K562 (cell line): Measurements from ENCODE around the gene DDX39A. TPM values are rescaled to one million over a fixed set of nuclear protein-coding genes. Genes with fewer than 3 reads are reported as not detected.

ENCODE experiments used
- ATAC-seq: fragments of 200-7000 bp; cut with Tn5 transposase; 3 replicates; pipeline ENCODE4 v1.9.1; 2020; ENCODE audit warnings: moderate library complexity
- BruUV-seq: library from RNA; stranded (reverse); fragments of 400-500 nt; replicated peaks from 2 replicates; lab custom pipeline; 2021; lab: Mats Ljungman, UMichigan
- CTCF ChIA-PET: fragments of 300-600 bp; formaldehyde crosslinking; extraction: SDS; loops from one replicate; lab custom pipeline; 2021; ENCODE audit warnings: low intra/inter-chr PET ratio; lab: Yijun Ruan, JAX
- POLR2A ChIA-PET: fragments of 300-600, 350-650 bp; sonication (Branson Sonifier 250); formaldehyde crosslinking; extraction: SDS; loops from one replicate; lab custom pipeline; 2021; ENCODE audit warnings: antibody characterized with exemption, inconsistent platforms; lab: Yijun Ruan, JAX
- DNase-seq, 4 experiments: peaks; one replicate each; pipeline versions ENCODE4 v3.0.0 to v3.0.0-alpha.2; 2011 to 2018; ENCODE audit warnings: low spot score in 3 of 4, mixed read lengths in 3 of 4; ENCODE audit errors: extremely low read depth in 1 of 4
- FAIRE-seq: peaks from 2 replicates; lab custom pipeline; 2011; peaks lifted over from hg19 to GRCh38; lab: Jason Lieb, UNC
- H2AFZ ChIP-seq: 2 replicates; pipeline ENCODE4 v1.6.0; 2011; ENCODE audit warnings: low read depth, low read length, control low read depth, inconsistent platforms
- H3K27ac ChIP-seq: fragments of 200-600 bp; 3 replicates; pipeline ENCODE4 v1.8.0; 2011; ENCODE audit warnings: low read depth, mild to moderate bottlenecking, control low read depth, inconsistent platforms, low read length, moderate library complexity, mixed read lengths; ENCODE audit errors: extremely low read depth
- H3K27me3 ChIP-seq, 2 experiments: fragments of 300-600 bp in 1 of 2; 2 replicates in 1 of 2; 3 replicates in 1 of 2; pipeline versions ENCODE4 v1.6.0 to v1.8.0; 2011; ENCODE audit warnings: inconsistent platforms in 2 of 2, low read length in 2 of 2, mild to moderate bottlenecking in 1 of 2, mixed read lengths in 1 of 2, moderate library complexity in 1 of 2; ENCODE audit not compliant: control insufficient read depth in 2 of 2, insufficient read depth in 2 of 2
- H3K36me3 ChIP-seq: fragments of 300-600 bp; 3 replicates; pipeline ENCODE4 v1.8.0; 2011; ENCODE audit warnings: mild to moderate bottlenecking, low read length, inconsistent platforms; ENCODE audit not compliant: control insufficient read depth, insufficient read depth
- H3K4me1 ChIP-seq, 2 experiments: fragments of 200-600 bp in 1 of 2; replicated peaks in 1 of 2; 2 replicates in 1 of 2; 3 replicates in 1 of 2; pipeline versions ENCODE4 v1.5.1 to v1.8.0; 2011; ENCODE audit warnings: inconsistent platforms in 2 of 2, low read length in 2 of 2, mild to moderate bottlenecking in 1 of 2, mixed read lengths in 1 of 2, moderate library complexity in 1 of 2; ENCODE audit not compliant: control insufficient read depth in 2 of 2, insufficient read depth in 2 of 2
- H3K4me2 ChIP-seq: 2 replicates; pipeline ENCODE4 v1.6.1; 2011; ENCODE audit warnings: low read length, control low read depth, inconsistent platforms, mixed read lengths; ENCODE audit not compliant: insufficient read depth
- H3K4me3 ChIP-seq: fragments of 200-600 bp; sonication (generic), shearing (Covaris generic); 2 replicates; pipeline ENCODE4 v1.5.1; 2016; ENCODE audit warnings: control low read depth, inconsistent platforms
- H3K79me2 ChIP-seq: fragments of 200-600 bp; 3 replicates; pipeline ENCODE4 v1.8.0; 2011; ENCODE audit warnings: low read length, inconsistent platforms; ENCODE audit not compliant: control insufficient read depth, insufficient read depth
- H3K9ac ChIP-seq, 2 experiments: 2 replicates each; pipeline versions ENCODE4 v1.6.0 to v1.6.1; 2011; ENCODE audit warnings: low read depth in 2 of 2, low read length in 2 of 2, control low read depth in 1 of 2, inconsistent platforms in 1 of 2, mild to moderate bottlenecking in 1 of 2, mixed read lengths in 1 of 2; ENCODE audit not compliant: insufficient read depth in 1 of 2
- H3K9me1 ChIP-seq: one replicate; pipeline ENCODE4 v1.6.0; 2011; ENCODE audit warnings: inconsistent platforms, mild to moderate bottlenecking, low read length, moderate library complexity; ENCODE audit not compliant: control insufficient read depth, insufficient read depth
- H3K9me3 ChIP-seq: replicated peaks from 2 replicates; pipeline ENCODE4 v1.5.1; 2011; ENCODE audit warnings: low read depth, low read length, inconsistent platforms; ENCODE audit not compliant: control insufficient read depth, insufficient read depth
- H4K20me1 ChIP-seq: replicated peaks from 2 replicates; pipeline ENCODE4 v1.6.1; 2011; ENCODE audit warnings: low read length, inconsistent platforms, mixed read lengths; ENCODE audit not compliant: control insufficient read depth, insufficient read depth
- CBFA2T2 ChIP-seq: fragments of 450-650 bp; conservative IDR thresholded peaks from 2 replicates; pipeline ENCODE4 v1.6.1; 2017; ENCODE audit warnings: mild to moderate bottlenecking
- DPF2 ChIP-seq: fragments of 450-650 bp; IDR thresholded peaks from 2 replicates; pipeline ENCODE4 v1.6.1; 2016
- GATAD2A ChIP-seq: fragments of 450-650 bp; IDR thresholded peaks from 2 replicates; pipeline ENCODE4 v1.6.1; 2017
- NCOR1 ChIP-seq: fragments of 450-650 bp; IDR thresholded peaks from 2 replicates; pipeline ENCODE4 v1.6.1; 2016; ENCODE audit warnings: mild to moderate bottlenecking, moderate library complexity
- NR2C2 ChIP-seq, 2 experiments: fragments of 200-800 bp in 1 of 2; sonication (Bioruptor generic) in 1 of 2; sonication (generic) in 1 of 2; formaldehyde crosslinking in 1 of 2; IDR thresholded peaks; 2 replicates each; pipeline versions ENCODE4 v1.6.1 to v1.8.0; 2016 to 2022; ENCODE audit warnings: mild to moderate bottlenecking in 1 of 2, missing compliant biosample characterization in 1 of 2, missing genetic modification characterization in 1 of 2, missing genetic modification reagents in 1 of 2
- RBBP5 ChIP-seq: fragments of 200-600 bp; sonication (generic); IDR thresholded peaks from 2 replicates; pipeline ENCODE4 v1.6.1; 2012; ENCODE audit warnings: borderline replicate concordance, mild to moderate bottlenecking, low read length, control low read depth, inconsistent platforms; ENCODE audit not compliant: insufficient read depth, poor library complexity, severe bottlenecking
- TOE1 ChIP-seq, 2 experiments: fragments of 450-650 bp in 1 of 2; sonication (generic) in 1 of 2; formaldehyde crosslinking in 1 of 2; IDR thresholded peaks; 2 replicates each; pipeline versions ENCODE4 v1.7.1 to v1.8.0; 2016 to 2022; ENCODE audit warnings: borderline replicate concordance in 2 of 2, mild to moderate bottlenecking in 2 of 2, antibody characterized with exemption in 1 of 2, inconsistent platforms in 1 of 2, low read depth in 1 of 2, missing genetic modification reagents in 1 of 2, moderate library complexity in 1 of 2
- XRCC4 ChIP-seq: IDR thresholded peaks from one replicate; pipeline ENCODE4 v1.6.1; 2011; ENCODE audit not compliant: insufficient read depth, insufficient read length; ENCODE audit errors: extremely low read depth
- ZNF586 ChIP-seq: fragments of 450-650 bp; formaldehyde crosslinking; conservative IDR thresholded peaks from 2 replicates; pipeline ENCODE4 v1.4.0; 2020; ENCODE audit warnings: mild to moderate bottlenecking, moderate library complexity
- WGBS: fragments of 100-300 bp; shearing (Covaris generic); methylation state at CpG from one replicate; pipeline ENCODE4 v1.1.6; 2016; ENCODE audit warnings: low coverage, mixed read lengths; ENCODE audit not compliant: insufficient coverage; ENCODE audit errors: missing lambda C conversion rate; 5-methylcytosine and 5-hydroxymethylcytosine counted together
- in situ Hi-C: fragments of 300-500 bp; cut with MboI; formaldehyde crosslinking; loops from 4 replicates; pipeline ENCODE4 v1.15.0; 2018; ENCODE audit warnings: inconsistent platforms, mixed read lengths
- intact Hi-C: fragments of 100-400 bp; cut with micrococcal nuclease; formaldehyde crosslinking; loops from 2 replicates; pipeline ENCODE4 v1.14.2; 2022
- polyA plus RNA-seq, 8 experiments: library from polyadenylated mRNA; depleted of rRNA in 4 of 8; stranded (reverse) in 5 of 8; unstranded in 3 of 8; fragments of >200 nt; fragmentation: Nextera tagmentation in 2 of 8; fragmentation: Illumina TruSeq in 1 of 8; extraction: Ambion mirVana in 2 of 8; extraction: Trizol in 1 of 8; gene quantifications; 2 replicates each; pipeline versions ENCODE4 v1.2.1 to v1.2.3, GENCODE V29; 2011 to 2014; ENCODE audit warnings: inconsistent platforms in 1 of 8, missing spikeins in 1 of 8
- total RNA-seq, 7 experiments: library from RNA; depleted of rRNA in 6 of 7; stranded (reverse); fragments of >200 nt in 6 of 7; fragmentation: Illumina TruSeq in 2 of 7; extraction: Trizol in 2 of 7; gene quantifications; 2 replicates each; pipeline versions ENCODE4 v1.2.1 to v1.2.3, GENCODE V29; 2011 to 2021; ENCODE audit warnings: low replicate concordance in 1 of 7
- TF ChIP-seq, protein P1 (sequence below): fragments of 250-450 bp; sonication (Bioruptor Pico); IDR thresholded peaks from 2 replicates; pipeline ENCODE4 v1.8.0; 2022; ENCODE audit warnings: inconsistent platforms
- TF ChIP-seq, protein P2 (sequence below): fragments of 450-650 bp; IDR thresholded peaks from 2 replicates; pipeline ENCODE4 v1.6.1; 2016; ENCODE audit warnings: mild to moderate bottlenecking
- TF ChIP-seq, protein P3 (sequence below): fragments of 250-450 bp; sonication (Bioruptor Pico); IDR thresholded peaks from 2 replicates; pipeline ENCODE4 v1.4.0; 2020; ENCODE audit warnings: mild to moderate bottlenecking, moderate library complexity, borderline replicate concordance

Gene DDX39A
- total and polyA plus RNA-seq, 9 of the 15 experiments (the other 6 are each of a cell fraction or from before 2014, with no cell fraction given), result 90.3 to 250 (median 188) TPM

DNA sequence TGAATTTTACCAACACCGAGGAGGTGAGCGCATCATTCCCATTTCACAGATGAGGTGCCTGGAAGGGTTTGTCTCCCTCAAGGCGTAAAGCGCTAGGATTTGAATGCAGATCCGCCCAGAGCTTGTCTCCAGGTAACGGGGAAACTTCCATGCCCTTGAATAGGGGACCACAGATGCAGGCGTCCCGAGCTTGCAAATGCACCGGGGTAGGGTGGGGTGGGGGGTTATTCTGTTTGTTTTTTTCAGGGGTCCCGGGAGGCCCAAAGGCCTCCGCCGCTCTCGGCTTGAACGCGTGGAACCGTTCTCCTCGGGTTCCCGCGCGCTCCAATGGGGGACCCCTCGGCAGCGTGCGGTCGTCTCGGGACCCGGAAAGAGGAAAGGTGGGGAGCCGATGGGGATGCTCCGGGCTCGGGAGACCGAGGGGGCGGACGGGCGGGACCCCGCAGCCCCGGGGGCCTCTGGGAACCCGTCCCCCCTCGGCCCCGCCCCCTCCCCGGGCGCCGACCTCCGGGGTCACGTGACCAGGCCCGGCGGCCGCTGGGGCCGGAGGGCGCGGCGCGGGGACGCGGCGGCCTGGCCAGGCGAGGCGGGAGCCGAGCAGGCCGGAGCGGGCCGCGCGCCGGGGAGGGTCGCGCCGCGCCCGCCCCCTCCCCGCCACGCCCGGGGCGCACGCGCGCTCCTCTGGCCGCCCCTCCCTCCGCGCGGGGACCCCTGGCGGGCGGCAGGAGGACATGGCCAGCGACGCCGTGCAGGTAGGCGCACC, 13.8 kb upstream of the DDX39A start, which contains the start of gene PKN1:
PKN1 (plus strand) TSS at position 516 of the 763 bp plus-strand sequence; CDS start at position 732, 216 bp downstream.
- Histone ChIP-seq H3K36me3 (peaks cover 14% of the 10 kb centered on the region; the same call in 2 of the 3 replicates), H3K4me3 (peak within 1 kb of the TSS; percentile 81), H3K4me1 (peaks cover 17 to 44% of the 10 kb centered on the region in 2 experiments; a peak in 4 of 5 replicates), H3K79me2 (peaks cover 43% of the 10 kb centered on the region), H3K9me1 (no peaks in the 10 kb centered on the region), H2AFZ (peak within 1 kb of the TSS; percentile 88), H3K9me3 (no peaks in the 10 kb centered on the region), H3K4me2 (peak within 1 kb of the TSS; percentile 89), H4K20me1 (no peaks in the 10 kb centered on the region; the same call in 1 of the 2 replicates), H3K9ac (peak within 1 kb of the TSS; percentile 76 to 94), H3K27me3 (no peaks in the 10 kb centered on the region), H3K27ac (peak within 1 kb of the TSS; percentile 83)
- peak; percentile 78 to 95 (median 92) for DNase-seq
- WGBS, result 7% methylated on average over 35 of the region's 85 CpGs
- ATAC-seq, result peak; percentile 66
- CTCF ChIA-PET, result interaction anchor here (2.0 kb wide), 1 partner anchor 54 kb away, joined by 10 read pairs; no protein-coding TSS in a partner anchor
- POLR2A ChIA-PET, result interaction anchor here (0.6 to 0.7 kb wide), 2 partner anchors 35 to 171 kb away, joined by 3 read pairs; no protein-coding TSS in a partner anchor
- in situ Hi-C loops, result no loop called here
- intact Hi-C loops, result loop anchor here (5.0 to 10.0 kb wide), 2 partner anchors 34 to 122 kb away; no protein-coding TSS in a partner anchor
- FAIRE-seq, result peak; percentile 78
- no TSS peak for BruUV-seq
- 0 out of 2 replicates have a peak, but pooled peaks have one; percentile 22 for TF ChIP-seq CBFA2T2
- TF ChIP-seq NCOR1, result no peak
- peak; percentile 22 for TF ChIP-seq RBBP5
- TF ChIP-seq, protein P1, sequence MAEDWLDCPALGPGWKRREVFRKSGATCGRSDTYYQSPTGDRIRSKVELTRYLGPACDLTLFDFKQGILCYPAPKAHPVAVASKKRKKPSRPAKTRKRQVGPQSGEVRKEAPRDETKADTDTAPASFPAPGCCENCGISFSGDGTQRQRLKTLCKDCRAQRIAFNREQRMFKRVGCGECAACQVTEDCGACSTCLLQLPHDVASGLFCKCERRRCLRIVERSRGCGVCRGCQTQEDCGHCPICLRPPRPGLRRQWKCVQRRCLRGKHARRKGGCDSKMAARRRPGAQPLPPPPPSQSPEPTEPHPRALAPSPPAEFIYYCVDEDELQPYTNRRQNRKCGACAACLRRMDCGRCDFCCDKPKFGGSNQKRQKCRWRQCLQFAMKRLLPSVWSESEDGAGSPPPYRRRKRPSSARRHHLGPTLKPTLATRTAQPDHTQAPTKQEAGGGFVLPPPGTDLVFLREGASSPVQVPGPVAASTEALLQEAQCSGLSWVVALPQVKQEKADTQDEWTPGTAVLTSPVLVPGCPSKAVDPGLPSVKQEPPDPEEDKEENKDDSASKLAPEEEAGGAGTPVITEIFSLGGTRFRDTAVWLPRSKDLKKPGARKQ, result no peak
- TF ChIP-seq XRCC4, result no peak
- TF ChIP-seq, protein P2, sequence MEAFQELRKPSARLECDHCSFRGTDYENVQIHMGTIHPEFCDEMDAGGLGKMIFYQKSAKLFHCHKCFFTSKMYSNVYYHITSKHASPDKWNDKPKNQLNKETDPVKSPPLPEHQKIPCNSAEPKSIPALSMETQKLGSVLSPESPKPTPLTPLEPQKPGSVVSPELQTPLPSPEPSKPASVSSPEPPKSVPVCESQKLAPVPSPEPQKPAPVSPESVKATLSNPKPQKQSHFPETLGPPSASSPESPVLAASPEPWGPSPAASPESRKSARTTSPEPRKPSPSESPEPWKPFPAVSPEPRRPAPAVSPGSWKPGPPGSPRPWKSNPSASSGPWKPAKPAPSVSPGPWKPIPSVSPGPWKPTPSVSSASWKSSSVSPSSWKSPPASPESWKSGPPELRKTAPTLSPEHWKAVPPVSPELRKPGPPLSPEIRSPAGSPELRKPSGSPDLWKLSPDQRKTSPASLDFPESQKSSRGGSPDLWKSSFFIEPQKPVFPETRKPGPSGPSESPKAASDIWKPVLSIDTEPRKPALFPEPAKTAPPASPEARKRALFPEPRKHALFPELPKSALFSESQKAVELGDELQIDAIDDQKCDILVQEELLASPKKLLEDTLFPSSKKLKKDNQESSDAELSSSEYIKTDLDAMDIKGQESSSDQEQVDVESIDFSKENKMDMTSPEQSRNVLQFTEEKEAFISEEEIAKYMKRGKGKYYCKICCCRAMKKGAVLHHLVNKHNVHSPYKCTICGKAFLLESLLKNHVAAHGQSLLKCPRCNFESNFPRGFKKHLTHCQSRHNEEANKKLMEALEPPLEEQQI, result no peak
- TF ChIP-seq NR2C2 (CRISPR knock-in tag; IDR thresholded peaks at IDR 0.05), result no peak
- peak; percentile 87 for TF ChIP-seq NR2C2 (tag; IDR thresholded peaks at IDR 0.05)
- TF ChIP-seq GATAD2A, result peak; percentile 13; the same call in 1 of the 2 replicates
- TF ChIP-seq, protein P3, sequence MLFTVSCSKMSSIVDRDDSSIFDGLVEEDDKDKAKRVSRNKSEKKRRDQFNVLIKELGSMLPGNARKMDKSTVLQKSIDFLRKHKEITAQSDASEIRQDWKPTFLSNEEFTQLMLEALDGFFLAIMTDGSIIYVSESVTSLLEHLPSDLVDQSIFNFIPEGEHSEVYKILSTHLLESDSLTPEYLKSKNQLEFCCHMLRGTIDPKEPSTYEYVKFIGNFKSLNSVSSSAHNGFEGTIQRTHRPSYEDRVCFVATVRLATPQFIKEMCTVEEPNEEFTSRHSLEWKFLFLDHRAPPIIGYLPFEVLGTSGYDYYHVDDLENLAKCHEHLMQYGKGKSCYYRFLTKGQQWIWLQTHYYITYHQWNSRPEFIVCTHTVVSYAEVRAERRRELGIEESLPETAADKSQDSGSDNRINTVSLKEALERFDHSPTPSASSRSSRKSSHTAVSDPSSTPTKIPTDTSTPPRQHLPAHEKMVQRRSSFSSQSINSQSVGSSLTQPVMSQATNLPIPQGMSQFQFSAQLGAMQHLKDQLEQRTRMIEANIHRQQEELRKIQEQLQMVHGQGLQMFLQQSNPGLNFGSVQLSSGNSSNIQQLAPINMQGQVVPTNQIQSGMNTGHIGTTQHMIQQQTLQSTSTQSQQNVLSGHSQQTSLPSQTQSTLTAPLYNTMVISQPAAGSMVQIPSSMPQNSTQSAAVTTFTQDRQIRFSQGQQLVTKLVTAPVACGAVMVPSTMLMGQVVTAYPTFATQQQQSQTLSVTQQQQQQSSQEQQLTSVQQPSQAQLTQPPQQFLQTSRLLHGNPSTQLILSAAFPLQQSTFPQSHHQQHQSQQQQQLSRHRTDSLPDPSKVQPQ (CRISPR knock-in tag), result no peak
- no peak for TF ChIP-seq ZNF586 (CRISPR knock-in tag)
- peak; percentile 85 for TF ChIP-seq TOE1 (IDR thresholded peaks at IDR 0.05; ENCODE audit: borderline replicate concordance)
- no peak for TF ChIP-seq TOE1 (CRISPR knock-in tag; IDR thresholded peaks at IDR 0.05; ENCODE audit: borderline replicate concordance, low read depth)
- no peak for TF ChIP-seq DPF2
